ENCODE measurements around the gene KCNS1.

DNA sequence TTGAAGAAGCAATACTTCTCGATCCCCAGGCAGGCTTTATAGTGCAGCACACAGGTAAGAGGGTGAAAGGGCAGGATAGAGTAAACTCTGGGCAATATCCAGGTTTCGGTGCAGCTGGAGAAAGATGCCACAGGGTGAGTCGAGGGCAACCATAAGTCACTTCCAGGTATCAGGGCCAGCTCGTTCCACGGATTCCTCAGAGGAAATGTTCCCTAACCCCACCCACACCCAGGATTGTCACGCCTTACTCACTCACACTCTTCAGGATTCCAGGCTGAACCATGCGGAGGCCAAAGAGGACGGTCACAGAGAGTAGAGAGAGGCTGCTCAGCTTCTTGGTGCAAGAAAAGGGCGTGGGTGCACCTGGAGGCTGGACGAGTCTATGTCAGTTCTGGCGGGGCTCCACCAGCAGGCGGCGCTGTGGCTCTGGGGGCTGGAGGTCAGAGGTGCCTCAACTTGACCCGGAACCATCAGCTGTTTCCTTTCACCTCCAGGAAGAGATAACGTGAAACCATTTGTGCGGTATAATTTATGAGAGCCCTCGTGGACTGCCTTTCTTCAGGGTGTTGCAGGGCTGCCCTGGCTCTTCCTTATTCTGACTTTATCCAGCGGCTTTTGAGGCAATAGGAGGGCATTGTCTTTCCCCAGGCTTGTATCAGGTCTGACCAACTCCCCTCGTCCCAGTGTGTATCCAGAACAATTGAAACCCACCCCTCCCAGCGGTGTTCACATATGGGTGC lies 37.8 kb upstream of the KCNS1 start:
- TF ChIP-seq, protein P1, sequence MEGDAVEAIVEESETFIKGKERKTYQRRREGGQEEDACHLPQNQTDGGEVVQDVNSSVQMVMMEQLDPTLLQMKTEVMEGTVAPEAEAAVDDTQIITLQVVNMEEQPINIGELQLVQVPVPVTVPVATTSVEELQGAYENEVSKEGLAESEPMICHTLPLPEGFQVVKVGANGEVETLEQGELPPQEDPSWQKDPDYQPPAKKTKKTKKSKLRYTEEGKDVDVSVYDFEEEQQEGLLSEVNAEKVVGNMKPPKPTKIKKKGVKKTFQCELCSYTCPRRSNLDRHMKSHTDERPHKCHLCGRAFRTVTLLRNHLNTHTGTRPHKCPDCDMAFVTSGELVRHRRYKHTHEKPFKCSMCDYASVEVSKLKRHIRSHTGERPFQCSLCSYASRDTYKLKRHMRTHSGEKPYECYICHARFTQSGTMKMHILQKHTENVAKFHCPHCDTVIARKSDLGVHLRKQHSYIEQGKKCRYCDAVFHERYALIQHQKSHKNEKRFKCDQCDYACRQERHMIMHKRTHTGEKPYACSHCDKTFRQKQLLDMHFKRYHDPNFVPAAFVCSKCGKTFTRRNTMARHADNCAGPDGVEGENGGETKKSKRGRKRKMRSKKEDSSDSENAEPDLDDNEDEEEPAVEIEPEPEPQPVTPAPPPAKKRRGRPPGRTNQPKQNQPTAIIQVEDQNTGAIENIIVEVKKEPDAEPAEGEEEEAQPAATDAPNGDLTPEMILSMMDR (IDR thresholded peaks at IDR 0.05): peak; percentile 35 to 69 (median 52)
- no peak for TF ChIP-seq POLR2A (IDR thresholded peaks at IDR 0.05)

Data from body of pancreas (tissue), 4 donors.